Fibroblast of lung (primary cell): Measurements from ENCODE around the gene TFDP2. TPM values are rescaled to one million over a fixed set of nuclear protein-coding genes. Genes with fewer than 3 reads are reported as not detected.
A peak's percentile ranks its signal among the peaks of the same experiment; 100 is the strongest.

Experiments used
- DNase-seq, 2 donors: peaks; one replicate each; pipeline versions ENCODE4 v3.0.0 to v3.0.0-alpha.2; 2010; ENCODE audit warnings: low read depth in 2 of 2
- H2AFZ ChIP-seq: 2 replicates; pipeline ENCODE4 v1.5.1; 2012; ENCODE audit warnings: low read length, control low read depth, inconsistent platforms
- H3K27ac ChIP-seq: 2 replicates; pipeline ENCODE4 v1.5.1; 2011; ENCODE audit warnings: low read length, control low read depth; ENCODE audit not compliant: insufficient read depth
- H3K27me3 ChIP-seq: 2 replicates; pipeline ENCODE4 v1.5.1; 2011; ENCODE audit warnings: mild to moderate bottlenecking, low read length; ENCODE audit not compliant: control insufficient read depth, insufficient read depth
- H3K36me3 ChIP-seq: 2 replicates; pipeline ENCODE4 v1.5.1; 2011; ENCODE audit warnings: low read length; ENCODE audit not compliant: control insufficient read depth, insufficient read depth
- H3K4me1 ChIP-seq: 2 replicates; pipeline ENCODE4 v1.5.1; 2011; ENCODE audit warnings: low read length; ENCODE audit not compliant: control insufficient read depth, insufficient read depth; ENCODE audit errors: extremely low read depth
- H3K4me2 ChIP-seq: 2 replicates; pipeline ENCODE4 v1.5.1; 2011; ENCODE audit warnings: low read length, control low read depth; ENCODE audit not compliant: insufficient read depth; ENCODE audit errors: extremely low read depth
- H3K4me3 ChIP-seq, 4 experiments: fragments of 200-600 bp in 1 of 4; sonication (generic) in 1 of 4; replicated peaks in 1 of 4; 2 replicates each; pipeline ENCODE4 v1.5.1; 2011 to 2016; ENCODE audit warnings: low read length in 4 of 4, low read depth in 3 of 4, mild to moderate bottlenecking in 3 of 4, control low read depth in 2 of 4, inconsistent platforms in 1 of 4, mixed read lengths in 1 of 4; ENCODE audit not compliant: insufficient read depth in 1 of 4; ENCODE audit errors: control extremely low read depth in 1 of 4
- H3K79me2 ChIP-seq: 2 replicates; pipeline ENCODE4 v1.5.1; 2012; ENCODE audit warnings: mild to moderate bottlenecking, low read length, inconsistent platforms; ENCODE audit not compliant: control insufficient read depth, insufficient read depth
- H3K9ac ChIP-seq: 2 replicates; pipeline ENCODE4 v1.5.1; 2011; ENCODE audit warnings: mild to moderate bottlenecking, low read length, control low read depth; ENCODE audit not compliant: insufficient read depth
- H3K9me3 ChIP-seq: 2 replicates; pipeline ENCODE4 v1.5.1; 2012; ENCODE audit warnings: low read depth, low read length; ENCODE audit not compliant: control insufficient read depth, insufficient read depth
- H4K20me1 ChIP-seq: 2 replicates; pipeline ENCODE4 v1.5.1; 2011; ENCODE audit warnings: low read length; ENCODE audit not compliant: control insufficient read depth, insufficient read depth; ENCODE audit errors: extremely low read depth
- CTCF ChIP-seq, 2 donors: IDR thresholded peaks in 1 of 2; conservative IDR thresholded peaks in 1 of 2; 1 replicate in 1 of 2; 2 replicates in 1 of 2; pipeline ENCODE4 v1.5.1; 2011 to 2012; ENCODE audit warnings: low read length in 2 of 2, control low read depth in 1 of 2, inconsistent platforms in 1 of 2, low read depth in 1 of 2, mild to moderate bottlenecking in 1 of 2
- EZH2 ChIP-seq: IDR thresholded peaks from 2 replicates; pipeline ENCODE4 v1.5.1; 2012; ENCODE audit warnings: low read length, control low read depth, mild to moderate bottlenecking; ENCODE audit errors: missing control alignments
- polyA minus RNA-seq: library from RNA; depleted of rRNA, polyadenylated mRNA; stranded (reverse); fragments of >200 nt; gene quantifications from 2 replicates; pipeline ENCODE4 v1.2.3, GENCODE V29; 2011; ENCODE audit warnings: low replicate concordance
- polyA plus RNA-seq, 2 donors: library from polyadenylated mRNA; depleted of rRNA in 1 of 2; stranded (reverse) in 1 of 2; unstranded in 1 of 2; fragments of >200 nt; gene quantifications; 2 replicates each; pipeline ENCODE4 v1.2.1, GENCODE V29; 2011 to 2012; ENCODE audit warnings: missing spikeins in 1 of 2
- total RNA-seq: library from RNA; depleted of rRNA; stranded (reverse); fragments of >200 nt; gene quantifications from 2 replicates; pipeline ENCODE4 v1.2.1, GENCODE V29; 2014

The TFDP2 gene
- total RNA-seq, result 20.3 and 25.1 TPM in 2 replicates
- polyA plus RNA-seq, result 36.9 and 83.7 TPM in 2 replicates
- polyA plus RNA-seq (2012), result 10.7 and 14.5 TPM in 2 replicates
- 6.5 and 10.2 TPM in 2 replicates for polyA minus RNA-seq

GRCh38 chr3:142148792-142149672 lies at the start of gene TFDP2:
TSS of gene TFDP2 (minus strand) at chr3:142149544. CDS start at chr3:142101749, 47,795 bp downstream.
- DNase-seq, result peak; percentile 87 to 88
- H3K4me2 ChIP-seq, result peak within 1 kb of the TSS; percentile 82
- H3K27me3 ChIP-seq, result no peaks in the 10 kb centered on the region
- peak within 1 kb of the TSS; percentile 77 for H3K9ac ChIP-seq
- no peak for TF ChIP-seq CTCF (conservative IDR thresholded peaks at IDR 0.05 in 1 of 2, IDR thresholded peaks at IDR 0.05 in 1 of 2; ENCODE audit: low read depth in 1 of 2, low read length in 2 of 2)
- no peak for TF ChIP-seq EZH2
- H2AFZ ChIP-seq, result peak within 1 kb of the TSS; percentile 91
- no peaks in the 10 kb centered on the region for H4K20me1 ChIP-seq
- no peaks in the 10 kb centered on the region for H3K9me3 ChIP-seq
- H3K4me1 ChIP-seq, result no peaks in the 10 kb centered on the region
- peak within 1 kb of the TSS; percentile 68 to 86 (median 79) for H3K4me3 ChIP-seq
- H3K27ac ChIP-seq, result peak within 1 kb of the TSS; percentile 76
- H3K36me3 ChIP-seq, result no peaks in the 10 kb centered on the region
- no peaks in the 10 kb centered on the region for H3K79me2 ChIP-seq

- no peak overlapping the region for H3K27ac ChIP-seq
- H3K4me3 ChIP-seq, result no peak overlapping the region
- no peak overlapping the region for H2AFZ ChIP-seq
- H3K4me1 ChIP-seq, result no peaks in the 10 kb centered on the region
- H3K9ac ChIP-seq, result no peak overlapping the region
- TF ChIP-seq CTCF (conservative IDR thresholded peaks at IDR 0.05 in 1 of 2, IDR thresholded peaks at IDR 0.05 in 1 of 2; ENCODE audit: low read depth in 1 of 2, low read length in 2 of 2) (no peak), EZH2 (no peak)
- H3K79me2 ChIP-seq, result no peaks in the 10 kb centered on the region
- H4K20me1 ChIP-seq, result no peaks in the 10 kb centered on the region
- H3K4me2 ChIP-seq, result no peak overlapping the region
- no peaks in the 10 kb centered on the region for H3K27me3 ChIP-seq
- H3K9me3 ChIP-seq, result no peaks in the 10 kb centered on the region
- no peaks in the 10 kb centered on the region for H3K36me3 ChIP-seq
- DNase-seq, result no peak
Measured at GRCh38 chr3:142188846-142189245, 39.5 kb upstream of the TFDP2 start.

GRCh38 chr3:142180761-142181362 lies 31.5 kb upstream of the TFDP2 start:
- peak; percentile 14 to 53 for DNase-seq

More at GRCh38 chr3:142180761-142181362, 31.5 kb upstream of the TFDP2 start:
- Histone ChIP-seq H2AFZ (no peak overlapping the region), H4K20me1 (no peaks in the 10 kb centered on the region), H3K4me3 (no peak overlapping the region), H3K9me3 (no peaks in the 10 kb centered on the region), H3K4me1 (no peaks in the 10 kb centered on the region), H3K9ac (no peak overlapping the region), H3K79me2 (no peaks in the 10 kb centered on the region), H3K36me3 (no peaks in the 10 kb centered on the region), H3K27me3 (no peaks in the 10 kb centered on the region), H3K27ac (no peak overlapping the region), H3K4me2 (no peak overlapping the region)
- TF ChIP-seq EZH2 (no peak), CTCF (conservative IDR thresholded peaks at IDR 0.05 in 1 of 2, IDR thresholded peaks at IDR 0.05 in 1 of 2; ENCODE audit: low read depth in 1 of 2, low read length in 2 of 2) (peak; percentile 68 to 73)
